Right atrium auricular region (tissue), 2 donors: Measurements from ENCODE around the gene C2orf78. TPM values are rescaled to one million over a fixed set of nuclear protein-coding genes. Genes with fewer than 3 reads are reported as not detected.
"Not testable (repeated sequence)": the region's sequence is repeated elsewhere in the genome, so short reads cannot be mapped to it uniquely, and the experiment has no call there.

Experiments
- DNase-seq: peaks from one replicate; pipeline ENCODE4 v3.0.0-alpha.2; 2019; ENCODE audit warnings: low spot score
- H3K27ac ChIP-seq, 2 donors: fragments of 200-600 bp; sonication (generic); 1 replicate in 1 of 2; 2 replicates in 1 of 2; pipeline ENCODE4 v1.5.1; 2016 to 2019
- H3K27me3 ChIP-seq, 2 donors: fragments of 200-600 bp; sonication (generic); one replicate each; pipeline versions ENCODE4 v1.5.1 to v1.6.0; 2017 to 2019
- H3K36me3 ChIP-seq: fragments of 200-600 bp; sonication (generic); one replicate; pipeline ENCODE4 v1.5.1; 2016
- H3K4me1 ChIP-seq, 2 donors: fragments of 200-600 bp; sonication (generic); one replicate each; pipeline versions ENCODE4 v1.5.1 to v1.6.0; 2017 to 2019
- H3K4me3 ChIP-seq, 2 donors: fragments of 200-600 bp; sonication (generic); 1 replicate in 1 of 2; 2 replicates in 1 of 2; pipeline ENCODE4 v1.5.1; 2017 to 2019; ENCODE audit warnings: mild to moderate bottlenecking in 1 of 2, moderate library complexity in 1 of 2
- H3K9me3 ChIP-seq, 2 donors: fragments of 200-600 bp; sonication (generic); one replicate each; pipeline ENCODE4 v1.5.1; 2019
- total RNA-seq, 2 donors: library from RNA; depleted of rRNA; stranded (reverse); fragments of >200 nt; gene quantifications; one replicate each; pipeline ENCODE4 v1.1.0, GENCODE V29; 2016
- TF ChIP-seq, protein P1 (sequence below), 2 donors: fragments of 200-600 bp; sonication (generic); IDR thresholded peaks; one replicate each; pipeline ENCODE4 v1.5.1; 2019; ENCODE audit warnings: antibody characterized with exemption in 2 of 2

Gene C2orf78
- total RNA-seq, 2 donors from 2014 or later, result not detected

DNA sequence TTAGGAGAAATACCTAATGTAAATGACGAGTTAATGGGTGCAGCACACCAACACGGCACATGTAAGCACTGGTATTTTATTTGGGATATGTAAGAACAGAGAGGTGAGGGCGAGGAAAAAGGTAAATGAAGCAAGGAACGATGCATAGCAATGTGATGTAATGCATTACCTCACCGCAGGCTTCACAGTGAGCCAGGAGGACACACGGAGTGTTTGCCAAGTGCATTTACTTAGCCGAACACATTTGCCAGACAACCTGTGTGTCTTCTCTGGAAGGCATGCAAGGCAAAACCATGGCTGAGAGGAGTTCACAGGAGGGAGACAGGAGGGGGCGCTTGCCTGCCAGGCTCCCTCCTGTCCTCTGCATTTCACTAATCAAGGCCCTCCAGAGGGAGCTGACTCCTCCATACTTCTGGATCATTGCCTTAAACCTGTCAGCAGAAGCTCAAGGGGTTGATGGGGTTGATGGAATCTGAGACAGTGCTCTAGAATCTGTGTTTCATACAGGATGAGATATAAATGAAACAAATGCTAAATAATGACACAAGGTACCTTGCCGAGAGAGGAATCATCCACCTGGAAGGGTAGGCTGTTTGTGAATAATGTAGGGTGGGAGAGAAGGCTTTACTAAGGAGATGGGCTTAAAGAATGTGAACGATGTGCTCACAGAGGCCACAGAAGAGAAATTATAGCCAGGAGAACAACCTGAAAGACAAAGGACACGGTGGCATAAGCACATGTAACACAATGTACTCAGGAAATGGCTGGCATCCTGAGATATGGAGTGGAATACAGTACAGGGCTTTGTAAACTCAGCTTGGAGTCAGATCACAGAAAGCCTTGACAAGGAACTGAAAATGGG, 37.7 kb upstream of the C2orf78 start:
- Histone ChIP-seq H3K36me3 (peaks cover 11% of the 10 kb centered on the region), H3K27me3 (no peaks in the 10 kb centered on the region), H3K4me3 (no peak overlapping the region), H3K9me3 (no peaks in the 10 kb centered on the region), H3K27ac (no peak overlapping the region), H3K4me1 (no peaks in the 10 kb centered on the region)
- TF ChIP-seq, protein P1, sequence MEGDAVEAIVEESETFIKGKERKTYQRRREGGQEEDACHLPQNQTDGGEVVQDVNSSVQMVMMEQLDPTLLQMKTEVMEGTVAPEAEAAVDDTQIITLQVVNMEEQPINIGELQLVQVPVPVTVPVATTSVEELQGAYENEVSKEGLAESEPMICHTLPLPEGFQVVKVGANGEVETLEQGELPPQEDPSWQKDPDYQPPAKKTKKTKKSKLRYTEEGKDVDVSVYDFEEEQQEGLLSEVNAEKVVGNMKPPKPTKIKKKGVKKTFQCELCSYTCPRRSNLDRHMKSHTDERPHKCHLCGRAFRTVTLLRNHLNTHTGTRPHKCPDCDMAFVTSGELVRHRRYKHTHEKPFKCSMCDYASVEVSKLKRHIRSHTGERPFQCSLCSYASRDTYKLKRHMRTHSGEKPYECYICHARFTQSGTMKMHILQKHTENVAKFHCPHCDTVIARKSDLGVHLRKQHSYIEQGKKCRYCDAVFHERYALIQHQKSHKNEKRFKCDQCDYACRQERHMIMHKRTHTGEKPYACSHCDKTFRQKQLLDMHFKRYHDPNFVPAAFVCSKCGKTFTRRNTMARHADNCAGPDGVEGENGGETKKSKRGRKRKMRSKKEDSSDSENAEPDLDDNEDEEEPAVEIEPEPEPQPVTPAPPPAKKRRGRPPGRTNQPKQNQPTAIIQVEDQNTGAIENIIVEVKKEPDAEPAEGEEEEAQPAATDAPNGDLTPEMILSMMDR (IDR thresholded peaks at IDR 0.05), result no peak
- no peak for DNase-seq

DNA sequence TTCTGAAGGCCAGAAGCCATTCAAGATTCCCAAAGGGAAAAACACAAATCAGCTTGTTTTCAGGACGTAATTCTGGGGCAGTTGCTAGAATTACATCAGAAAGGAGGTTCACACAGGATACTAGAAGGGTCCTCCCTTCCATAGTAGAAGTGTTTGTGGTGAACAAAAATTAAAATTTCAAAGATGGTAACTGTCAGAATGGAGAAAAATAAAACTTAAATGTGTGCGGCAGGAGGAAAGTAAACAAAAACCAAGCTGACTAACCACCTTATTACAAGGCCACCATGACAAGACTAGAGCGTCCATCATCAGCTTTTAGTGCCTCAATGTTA, 37.1 kb upstream of the C2orf78 start:
- Histone ChIP-seq H3K36me3 (peaks cover 11% of the 10 kb centered on the region), H3K4me3 (no peak overlapping the region), H3K4me1 (no peaks in the 10 kb centered on the region), H3K27me3 (no peaks in the 10 kb centered on the region), H3K27ac (no peak overlapping the region), H3K9me3 (no peaks in the 10 kb centered on the region)
- no peak for DNase-seq
- TF ChIP-seq, protein P1 (IDR thresholded peaks at IDR 0.05), result no peak

DNA sequence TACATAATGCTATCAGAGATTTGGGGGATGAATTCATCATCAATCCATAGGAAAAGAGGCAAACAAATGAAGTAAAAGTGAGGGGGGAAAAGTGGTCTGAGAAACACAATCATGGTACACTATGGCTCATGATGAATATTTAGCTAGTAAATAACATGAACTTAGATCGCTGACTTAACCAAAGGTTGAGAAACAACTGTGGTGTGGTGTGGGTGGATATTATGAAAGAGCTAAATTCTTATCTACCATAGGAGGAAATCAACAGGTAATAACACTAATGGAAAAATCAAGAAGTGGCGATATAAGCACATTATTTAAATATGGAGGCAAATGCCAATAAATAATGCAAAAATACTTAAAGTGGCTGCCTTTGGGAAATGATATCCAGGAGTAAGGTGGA, 34.7 kb upstream of the C2orf78 start:
- peaks cover 11% of the 10 kb centered on the region for H3K36me3 ChIP-seq
- no peaks in the 10 kb centered on the region for H3K4me1 ChIP-seq
- H3K9me3 ChIP-seq, result no peaks in the 10 kb centered on the region
- TF ChIP-seq, protein P1 (IDR thresholded peaks at IDR 0.05), result no peak
- H3K4me3 ChIP-seq, result no peak overlapping the region
- no peak overlapping the region for H3K27ac ChIP-seq
- DNase-seq, result no peak
- no peaks in the 10 kb centered on the region for H3K27me3 ChIP-seq

DNA sequence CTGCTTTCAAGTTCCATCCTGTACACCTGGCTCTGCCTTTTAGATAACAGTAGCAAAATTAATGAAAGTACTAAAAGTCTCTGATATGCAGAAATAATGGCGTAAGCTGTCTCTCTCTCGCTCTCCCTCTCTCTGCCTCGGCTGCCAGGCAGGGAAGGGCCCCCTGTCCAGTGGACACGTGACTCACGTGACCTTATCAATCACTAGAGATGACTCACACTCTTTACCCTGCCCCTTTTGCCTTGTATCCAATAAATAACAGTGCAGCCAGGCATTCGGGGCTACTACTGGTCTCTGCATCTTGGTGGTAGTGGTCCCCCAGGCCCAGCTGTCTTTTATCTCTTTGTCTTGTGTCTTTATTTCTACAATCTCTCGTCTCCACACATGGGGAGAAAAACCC, 29.7 kb upstream of the C2orf78 start:
- H3K36me3 ChIP-seq, result peaks cover 25% of the 10 kb centered on the region
- not testable (repeated sequence) for H3K27ac ChIP-seq, H3K4me3 ChIP-seq, DNase-seq, H3K27me3 ChIP-seq, H3K4me1 ChIP-seq, H3K9me3 ChIP-seq

DNA sequence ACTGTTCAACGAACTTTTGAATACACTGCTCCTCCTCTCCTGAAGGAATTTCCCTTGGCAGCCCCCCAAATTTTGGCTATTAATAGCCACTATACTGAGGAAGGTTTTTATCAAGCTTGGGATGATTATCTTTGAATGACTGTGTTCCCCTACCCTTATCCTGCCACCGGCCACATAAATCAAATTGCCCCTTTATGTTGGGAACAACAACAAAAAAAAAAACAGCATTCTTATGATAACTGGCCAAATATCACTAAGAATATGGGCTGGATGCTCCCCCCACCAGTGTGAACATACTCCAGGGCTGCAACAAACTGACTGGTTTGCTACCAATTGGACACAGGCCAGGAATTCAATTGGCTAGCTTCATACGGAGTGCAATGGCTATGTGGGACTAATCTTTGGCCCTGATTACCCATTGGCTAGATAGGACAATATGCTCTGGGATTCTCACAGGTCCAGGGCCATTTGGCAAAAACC, 24.7 kb upstream of the C2orf78 start:
- no peak for DNase-seq
- Histone ChIP-seq H3K27ac (peak overlapping the region in 1 of 2 donors; percentile 59), H3K9me3 (no peaks in the 10 kb centered on the region), H3K36me3 (peaks cover 60% of the 10 kb centered on the region), H3K4me1 (peaks cover 0 to 22% of the 10 kb centered on the region in 2 donors), H3K4me3 (no peak overlapping the region), H3K27me3 (no peaks in the 10 kb centered on the region)
- TF ChIP-seq, protein P1 (IDR thresholded peaks at IDR 0.05), result no peak

DNA sequence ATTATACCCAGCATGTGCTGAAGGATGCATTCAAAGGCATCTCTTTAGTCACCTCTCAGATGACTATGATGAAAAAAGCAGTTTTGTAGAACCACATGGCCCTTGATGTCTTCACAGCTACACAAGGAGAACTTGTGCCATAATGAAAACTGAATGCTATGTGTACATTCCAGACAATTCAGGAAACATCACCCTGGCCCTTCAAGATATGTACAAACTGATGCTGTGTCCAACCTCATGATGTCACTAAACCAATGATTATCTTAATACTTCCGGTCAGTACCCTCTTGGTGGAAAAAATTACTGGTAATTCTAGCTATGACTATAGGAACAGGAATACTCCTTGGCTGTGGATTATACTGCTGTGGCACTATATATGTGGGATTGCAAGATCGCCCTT, 24.1 kb upstream of the C2orf78 start:
- Histone ChIP-seq H3K27ac (peak overlapping the region in 1 of 2 donors; percentile 59), H3K4me3 (no peak overlapping the region), H3K36me3 (peaks cover 61% of the 10 kb centered on the region), H3K27me3 (no peaks in the 10 kb centered on the region), H3K4me1 (peaks cover 0 to 22% of the 10 kb centered on the region in 2 donors), H3K9me3 (no peaks in the 10 kb centered on the region)
- TF ChIP-seq, protein P1 (IDR thresholded peaks at IDR 0.05), result no peak
- no peak for DNase-seq
